Stimulated activated CD4-positive, alpha-beta T cell treated with anti-CD3 and anti-CD28 coated beads, Interleukin-15, amount 100 ng/mL, for 1 hour (primary cell): ENCODE data around the gene TMEM229B.

Source experiments
- DNase-seq, 2 donors: peaks; one replicate each; pipeline ENCODE4 v3.0.0-alpha.2; 2020; ENCODE audit warnings: low read depth in 1 of 2, low spot score in 1 of 2

Gene TMEM229B

GRCh38 chr14:67425608-67426007 is 62.9 kb downstream of the TMEM229B start:
- no peak for DNase-seq

- DNase-seq, result no peak
Observed at GRCh38 chr14:67424539-67424938, 64.0 kb downstream of the TMEM229B start.

GRCh38 chr14:67423424-67423823 is 65.1 kb downstream of the TMEM229B start:
- DNase-seq, result no peak

GRCh38 chr14:67421356-67422224 is 66.9 kb downstream of the TMEM229B start:
- no peak for DNase-seq
